ENCODE results near the gene MGAT4B.
A peak's percentile ranks its signal among the peaks of the same experiment; 100 is the strongest.

DNA sequence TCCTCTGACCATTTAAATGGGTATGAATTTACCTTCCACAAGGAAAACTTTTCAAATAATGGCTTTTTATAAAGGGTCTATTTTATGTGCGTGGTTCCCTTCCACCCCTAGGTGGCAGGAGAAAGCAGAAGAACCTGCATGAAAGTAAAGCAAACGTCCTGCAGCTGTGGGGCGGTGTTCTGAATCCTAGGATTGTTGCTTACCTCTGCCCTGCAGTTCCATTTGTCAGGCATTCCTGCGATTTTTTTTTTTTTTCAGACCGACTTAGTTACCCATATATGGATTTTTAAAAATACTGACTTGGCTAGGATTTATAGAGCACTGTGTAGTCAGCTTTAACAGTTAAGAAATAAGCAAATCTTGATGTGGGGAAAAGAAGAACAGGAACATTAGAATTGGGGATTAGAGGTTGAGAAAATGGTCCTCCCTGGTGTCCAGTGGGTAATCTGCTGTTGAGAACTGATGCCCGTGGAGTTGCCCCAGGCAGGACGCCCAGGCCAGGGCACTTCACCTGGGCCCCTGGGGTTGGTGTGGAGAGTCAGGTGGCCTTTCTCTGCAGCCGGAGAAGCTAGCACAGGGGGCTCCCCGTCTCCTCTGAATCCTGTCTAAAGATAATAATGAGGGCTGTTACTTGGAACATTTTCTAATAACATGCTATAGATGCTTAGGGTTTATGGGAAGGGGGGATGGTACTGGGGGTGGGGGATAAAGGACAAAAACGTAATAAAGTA, 43.3 kb downstream of the MGAT4B start:
- TF ChIP-seq, protein P1, sequence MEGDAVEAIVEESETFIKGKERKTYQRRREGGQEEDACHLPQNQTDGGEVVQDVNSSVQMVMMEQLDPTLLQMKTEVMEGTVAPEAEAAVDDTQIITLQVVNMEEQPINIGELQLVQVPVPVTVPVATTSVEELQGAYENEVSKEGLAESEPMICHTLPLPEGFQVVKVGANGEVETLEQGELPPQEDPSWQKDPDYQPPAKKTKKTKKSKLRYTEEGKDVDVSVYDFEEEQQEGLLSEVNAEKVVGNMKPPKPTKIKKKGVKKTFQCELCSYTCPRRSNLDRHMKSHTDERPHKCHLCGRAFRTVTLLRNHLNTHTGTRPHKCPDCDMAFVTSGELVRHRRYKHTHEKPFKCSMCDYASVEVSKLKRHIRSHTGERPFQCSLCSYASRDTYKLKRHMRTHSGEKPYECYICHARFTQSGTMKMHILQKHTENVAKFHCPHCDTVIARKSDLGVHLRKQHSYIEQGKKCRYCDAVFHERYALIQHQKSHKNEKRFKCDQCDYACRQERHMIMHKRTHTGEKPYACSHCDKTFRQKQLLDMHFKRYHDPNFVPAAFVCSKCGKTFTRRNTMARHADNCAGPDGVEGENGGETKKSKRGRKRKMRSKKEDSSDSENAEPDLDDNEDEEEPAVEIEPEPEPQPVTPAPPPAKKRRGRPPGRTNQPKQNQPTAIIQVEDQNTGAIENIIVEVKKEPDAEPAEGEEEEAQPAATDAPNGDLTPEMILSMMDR (IDR thresholded peaks at IDR 0.05): peak; percentile 69 to 86 (median 80)
- TF ChIP-seq POLR2A (IDR thresholded peaks at IDR 0.05) (no peak), EP300 (IDR thresholded peaks at IDR 0.05) (no peak)

Data from sigmoid colon (tissue), 4 donors.